H1 (cell line): Measurements from ENCODE around the gene PIGZ. TPM values are rescaled to one million over a fixed set of nuclear protein-coding genes. Genes with fewer than 3 reads are reported as not detected.
A peak's percentile ranks its signal among the peaks of the same experiment; 100 is the strongest.

ENCODE experiments used
- CTCF ChIA-PET: fragments of 300-600 bp; sonication (Branson Sonifier 250); formaldehyde crosslinking; loops from one replicate; lab custom pipeline; 2021; ENCODE audit not compliant: partially characterized antibody; lab: Charles Lee
- POLR2A ChIA-PET: fragments of 300-600 bp; sonication (Branson Sonifier 250); formaldehyde crosslinking; loops from one replicate; lab custom pipeline; 2021; ENCODE audit warnings: inconsistent platforms; ENCODE audit not compliant: partially characterized antibody; lab: Charles Lee
- DNase-seq, 2 experiments: peaks; one replicate each; pipeline versions ENCODE4 v3.0.0 to v3.0.0-alpha.2; 2010 to 2022; ENCODE audit warnings: low spot score in 2 of 2, low read depth in 1 of 2, mixed read lengths in 1 of 2
- FAIRE-seq: peaks from 2 replicates; lab custom pipeline; 2011; peaks lifted over from hg19 to GRCh38; lab: Jason Lieb, UNC
- H2AFZ ChIP-seq: 2 replicates; pipeline ENCODE4 v1.8.1; 2012; ENCODE audit warnings: low read length, inconsistent platforms
- H2AK5ac ChIP-seq: 2 replicates; pipeline ENCODE4 v1.6.1; 2013; ENCODE audit warnings: low read depth, low read length
- H2BK120ac ChIP-seq: replicated peaks from 2 replicates; pipeline ENCODE3; 2013; ENCODE audit warnings: low read depth, low read length, inconsistent platforms
- H2BK12ac ChIP-seq: 2 replicates; pipeline ENCODE4 v1.6.1; 2013; ENCODE audit warnings: low read depth, low read length
- H2BK15ac ChIP-seq: 2 replicates; pipeline ENCODE4 v1.6.1; 2013; ENCODE audit warnings: low read length
- H2BK20ac ChIP-seq: 2 replicates; pipeline ENCODE4 v1.6.1; 2013; ENCODE audit warnings: low read length
- H2BK5ac ChIP-seq: 2 replicates; pipeline ENCODE4 v1.6.1; 2013; ENCODE audit warnings: low read depth, low read length
- H3K14ac ChIP-seq: 2 replicates; pipeline ENCODE4 v1.6.1; 2013; ENCODE audit warnings: inconsistent platforms; ENCODE audit not compliant: insufficient read length
- H3K18ac ChIP-seq: 2 replicates; pipeline ENCODE4 v1.6.1; 2013; ENCODE audit warnings: low read length; ENCODE audit errors: extremely low read depth
- H3K23ac ChIP-seq: 2 replicates; pipeline ENCODE4 v1.6.1; 2013; ENCODE audit warnings: inconsistent platforms; ENCODE audit not compliant: insufficient read length
- H3K23me2 ChIP-seq: 2 replicates; pipeline ENCODE4 v1.6.1; 2013; ENCODE audit warnings: low read depth, low read length
- H3K27ac ChIP-seq: 2 replicates; pipeline ENCODE4 v1.6.1; 2011; ENCODE audit warnings: low read depth, low read length, inconsistent platforms
- H3K27me3 ChIP-seq, 4 experiments: replicated peaks in 1 of 4; 1 replicate in 1 of 4; 2 replicates in 3 of 4; pipeline versions ENCODE4 v1.6.1 to v1.8.1; 2011 to 2013; ENCODE audit warnings: low read length in 3 of 4, mild to moderate bottlenecking in 3 of 4, inconsistent platforms in 2 of 4, mixed read lengths in 2 of 4, moderate library complexity in 1 of 4; ENCODE audit not compliant: control insufficient read depth in 3 of 4, insufficient read depth in 3 of 4; ENCODE audit errors: extremely low read depth in 1 of 4
- H3K36me3 ChIP-seq, 4 experiments: 2 replicates each; pipeline versions ENCODE4 v1.6.1 to v1.8.1; 2011 to 2013; ENCODE audit warnings: mild to moderate bottlenecking in 4 of 4, low read length in 3 of 4, moderate library complexity in 2 of 4, control low read depth in 1 of 4, inconsistent platforms in 1 of 4; ENCODE audit not compliant: insufficient read depth in 4 of 4, control insufficient read depth in 2 of 4
- H3K4ac ChIP-seq: replicated peaks from 2 replicates; pipeline ENCODE3; 2013; ENCODE audit warnings: low read length, low read depth, mixed read lengths, inconsistent platforms; ENCODE audit not compliant: insufficient read length
- H3K4me1 ChIP-seq, 4 experiments: replicated peaks in 1 of 4; 1 replicate in 1 of 4; 2 replicates in 3 of 4; pipeline versions ENCODE4 v1.6.1 to v1.8.1; 2011 to 2013; ENCODE audit warnings: low read length in 3 of 4, inconsistent platforms in 2 of 4, mixed read lengths in 1 of 4; ENCODE audit not compliant: insufficient read depth in 4 of 4, control insufficient read depth in 3 of 4
- H3K4me2 ChIP-seq, 2 experiments: 2 replicates each; pipeline versions ENCODE4 v1.6.1 to v1.8.1; 2011 to 2013; ENCODE audit warnings: low read depth in 2 of 2, low read length in 2 of 2, control low read depth in 1 of 2, inconsistent platforms in 1 of 2, mild to moderate bottlenecking in 1 of 2; ENCODE audit not compliant: insufficient read depth in 1 of 2
- H3K4me3 ChIP-seq, 4 experiments: fragments of 200-600, 300-600 bp in 1 of 4; sonication (generic), shearing (Covaris generic), sonication (Bioruptor Twin) in 1 of 4; 2 replicates each; pipeline versions ENCODE4 v1.5.1 to v1.8.1; 2011 to 2016; ENCODE audit warnings: low read length in 4 of 4, low read depth in 3 of 4, control low read depth in 2 of 4, inconsistent platforms in 2 of 4, mild to moderate bottlenecking in 2 of 4, mixed read lengths in 1 of 4, moderate library complexity in 1 of 4; ENCODE audit not compliant: insufficient read depth in 2 of 4; ENCODE audit errors: extremely low read depth in 1 of 4
- H3K56ac ChIP-seq: replicated peaks from 2 replicates; pipeline ENCODE3; 2013; ENCODE audit warnings: low read depth, mild to moderate bottlenecking, mixed read lengths, low read length, inconsistent platforms; ENCODE audit not compliant: insufficient read length
- H3K79me1 ChIP-seq: 2 replicates; pipeline ENCODE4 v1.6.1; 2013; ENCODE audit warnings: low read depth, low read length, control low read depth
- H3K79me2 ChIP-seq, 2 experiments: 2 replicates each; pipeline versions ENCODE4 v1.6.1 to v1.8.1; 2012 to 2013; ENCODE audit warnings: low read length in 2 of 2, mild to moderate bottlenecking in 2 of 2, inconsistent platforms in 1 of 2; ENCODE audit not compliant: insufficient read depth in 2 of 2, control insufficient read depth in 1 of 2
- H3K9ac ChIP-seq, 4 experiments: replicated peaks in 1 of 4; 1 replicate in 1 of 4; 2 replicates in 3 of 4; pipeline versions ENCODE4 v1.6.1 to v1.8.1; 2011 to 2013; ENCODE audit warnings: low read depth in 3 of 4, low read length in 3 of 4, control low read depth in 2 of 4, mild to moderate bottlenecking in 2 of 4, moderate library complexity in 2 of 4, inconsistent platforms in 1 of 4; ENCODE audit errors: extremely low read depth in 1 of 4
- H3K9me3 ChIP-seq, 2 experiments: 2 replicates each; pipeline versions ENCODE4 v1.6.1 to v1.8.1; 2012 to 2013; ENCODE audit warnings: mild to moderate bottlenecking in 2 of 2, moderate library complexity in 2 of 2, control low read depth in 1 of 2, inconsistent platforms in 1 of 2, low read depth in 1 of 2, low read length in 1 of 2, mixed read lengths in 1 of 2; ENCODE audit not compliant: insufficient read depth in 2 of 2
- H4K20me1 ChIP-seq, 2 experiments: replicated peaks in 1 of 2; 2 replicates each; pipeline versions ENCODE3 to v1.8.1; 2011 to 2013; ENCODE audit warnings: inconsistent platforms in 2 of 2, low read length in 2 of 2, mild to moderate bottlenecking in 1 of 2; ENCODE audit not compliant: insufficient read depth in 2 of 2, control insufficient read depth in 1 of 2
- H4K5ac ChIP-seq: 2 replicates; pipeline ENCODE4 v1.6.1; 2013; ENCODE audit warnings: low read length, low read depth, mixed read lengths, inconsistent platforms; ENCODE audit not compliant: insufficient read length
- H4K8ac ChIP-seq: 2 replicates; pipeline ENCODE4 v1.8.0; 2013; ENCODE audit warnings: mild to moderate bottlenecking, moderate library complexity, low read length, inconsistent platforms; ENCODE audit not compliant: insufficient read depth; ENCODE audit errors: extremely low read depth
- H4K91ac ChIP-seq: replicated peaks from 2 replicates; pipeline ENCODE3; 2013; ENCODE audit warnings: low read length, mixed read lengths, inconsistent platforms; ENCODE audit not compliant: insufficient read length
- CTCF ChIP-seq, 3 experiments: IDR thresholded peaks; 1 replicate in 2 of 3; 2 replicates in 1 of 3; pipeline versions ENCODE4 v1.5.1 to v1.6.1; 2011; ENCODE audit warnings: low read length in 3 of 3, mild to moderate bottlenecking in 3 of 3, inconsistent platforms in 2 of 3, low read depth in 1 of 3, moderate library complexity in 1 of 3; ENCODE audit not compliant: insufficient read depth in 1 of 3; ENCODE audit errors: control extremely low read depth in 1 of 3
- MAX ChIP-seq: IDR thresholded peaks from 2 replicates; pipeline ENCODE4 v1.6.1; 2012; ENCODE audit warnings: inconsistent platforms
- RAD21 ChIP-seq, 2 experiments: IDR thresholded peaks in 1 of 2; conservative IDR thresholded peaks in 1 of 2; 2 replicates each; pipeline ENCODE4 v1.6.1; 2011; ENCODE audit warnings: low read depth in 2 of 2, low read length in 2 of 2, improper control_type of control experiment in 1 of 2, inconsistent platforms in 1 of 2, mild to moderate bottlenecking in 1 of 2, moderate library complexity in 1 of 2
- TBP ChIP-seq: IDR thresholded peaks from 2 replicates; pipeline ENCODE4 v1.6.1; 2011; ENCODE audit warnings: low read depth, low read length, improper control_type of control experiment
- ZNF274 ChIP-seq: IDR thresholded peaks from 2 replicates; pipeline ENCODE4 v1.7.0; 2012; ENCODE audit warnings: low read length, borderline replicate concordance; ENCODE audit errors: extremely low read depth
- WGBS, 2 experiments: shearing (Covaris generic) in 1 of 2; methylation state at CpG; one replicate each; pipeline versions ENCODE4 v1.1.6 to v1.1.7; 2013 to 2015; ENCODE audit warnings: low lambda C conversion rate in 2 of 2, mixed read lengths in 2 of 2, inconsistent platforms in 1 of 2, low coverage in 1 of 2, missing lambda C conversion rate in 1 of 2; ENCODE audit not compliant: insufficient replicate concordance in 2 of 2, insufficient coverage in 1 of 2, insufficient read length in 1 of 2; ENCODE audit errors: extremely low coverage in 1 of 2, missing lambda C conversion rate in 1 of 2; 5-methylcytosine and 5-hydroxymethylcytosine counted together
- polyA plus RNA-seq, 7 experiments: library from polyadenylated mRNA; depleted of rRNA in 3 of 7; stranded (reverse) in 5 of 7; unstranded in 2 of 7; fragments of >200 nt in 5 of 7; fragments of 200-250 nt in 2 of 7; gene quantifications; 1 replicate in 5 of 7; 2 replicates in 1 of 7; 4 replicates in 1 of 7; pipeline versions ENCODE4 v1.2.1 to v1.2.3, GENCODE V29; 2011 to 2013; ENCODE audit warnings: missing spikeins in 2 of 7, mixed read lengths in 2 of 7
- total RNA-seq: library from RNA; stranded (reverse); fragmentation: NEBNext Ultra II Directional; extraction: Animal tissue kit (Norgen Biotek cat#: 25700); gene quantifications from 2 replicates; pipeline ENCODE4 v1.2.1, GENCODE V29; 2021
- TF ChIP-seq, protein P1 (sequence below): IDR thresholded peaks from 2 replicates; pipeline ENCODE4 v1.6.1; 2012; ENCODE audit warnings: inconsistent platforms

The PIGZ gene
- total and polyA plus RNA-seq, 2 of the 8 experiments (the other 6 are each of a cell fraction or from before 2014, with no cell fraction given): 0.32 TPM; not detected in 1

DNA sequence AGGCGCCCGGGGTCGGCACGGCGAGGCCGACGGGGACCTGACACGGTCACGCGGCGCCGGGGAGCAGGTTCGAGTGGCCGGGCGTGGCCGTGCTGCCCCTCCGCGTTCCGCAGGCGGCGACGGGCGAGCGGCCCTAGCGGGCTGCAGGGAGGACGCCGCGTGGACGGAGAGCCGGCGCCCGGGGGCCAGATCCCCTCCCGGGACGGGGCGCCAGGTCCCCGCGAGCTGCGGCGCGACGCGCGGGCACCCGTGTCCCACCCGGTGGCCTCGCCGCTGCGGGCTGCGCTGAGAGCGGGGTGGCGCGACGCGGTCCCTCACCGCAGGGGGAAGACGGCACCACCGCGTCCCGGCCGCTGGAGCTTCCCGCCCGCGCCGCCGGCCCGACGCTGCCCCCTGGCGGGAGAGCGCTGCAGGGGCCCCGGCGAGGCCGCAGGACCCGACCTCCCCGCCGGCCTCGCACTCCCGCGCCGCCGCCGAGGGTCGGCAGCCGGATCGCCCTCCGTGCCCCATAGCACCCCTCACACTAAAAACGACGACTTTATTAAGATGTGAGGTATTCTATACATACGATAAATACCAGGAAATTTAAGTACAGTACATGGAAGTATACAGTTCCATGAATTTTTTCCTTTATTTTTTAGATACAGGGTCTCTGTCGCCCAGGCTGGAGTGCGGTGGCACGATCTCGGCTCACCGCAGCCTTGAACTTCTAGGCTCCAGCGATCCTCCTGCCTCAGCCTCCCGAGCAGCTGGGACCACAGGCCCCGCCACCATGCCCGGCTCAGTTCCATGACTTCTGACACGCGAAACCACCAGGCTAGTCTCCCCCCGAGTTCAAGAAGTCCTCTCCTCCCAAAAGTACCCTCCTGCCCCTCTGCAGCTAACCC is 1.3 kb upstream of the PIGZ start:
- Histone ChIP-seq H2BK15ac (no peak overlapping the region), H3K9ac (no peak overlapping the region), H2AK5ac (0 out of 2 replicates have a peak overlapping the region, but pooled peaks have one; percentile 34), H3K23ac (no peak overlapping the region), H3K9me3 (no peaks in the 10 kb centered on the region), H3K36me3 (peaks cover 0 to 8% (median 0%) of the 10 kb centered on the region in 4 experiments; a peak in 1 of 8 replicates), H3K79me1 (no peaks in the 10 kb centered on the region), H3K4me2 (peak overlapping the region; percentile 70 to 88), H4K20me1 (no peaks in the 10 kb centered on the region), H3K56ac (no peak overlapping the region), H3K4me3 (peak overlapping the region; percentile 26 to 74 (median 31); a peak in 7 of 8 replicates), H2BK20ac (no peak overlapping the region), H4K91ac (no peak overlapping the region), H3K79me2 (no peaks in the 10 kb centered on the region), H2BK120ac (no peak overlapping the region), H4K5ac (no peak overlapping the region), H2BK5ac (no peak overlapping the region), H4K8ac (peak overlapping the region; percentile 85), H3K27me3 (peaks cover 52 to 66% (median 63%) of the 10 kb centered on the region in 4 experiments), H3K4ac (no peak overlapping the region), H3K4me1 (peaks cover 0 to 24% (median 10%) of the 10 kb centered on the region in 4 experiments; a peak in 5 of 7 replicates), H3K23me2 (peaks cover 10% of the 10 kb centered on the region; the same call in 1 of the 2 replicates), H2BK12ac (no peak overlapping the region), H2AFZ (no peak overlapping the region), H3K18ac (no peak overlapping the region), H3K14ac (no peak overlapping the region), H3K27ac (no peak overlapping the region)
- FAIRE-seq (no peak), DNase-seq (peak in 1 of 2 experiments; percentile 87)
- ChIA-PET POLR2A (interaction anchor here (0.7 to 1.0 kb wide), 2 partner anchors 21 to 28 kb away, joined by 3 to 6 read pairs; partner anchors contain the start of gene NCBP2), CTCF (interaction anchor here (0.8 to 2.8 kb wide), 20 partner anchors 8 to 897 kb away, joined by 3 to 10 read pairs (median 4); no protein-coding TSS in a partner anchor)
- WGBS, 2 experiments: 18% methylated on average over 44 of the region's 100 CpGs; no CpG with 5 or more reads in 1 of the 2 experiments
- TF ChIP-seq MAX (peak; percentile 65), RAD21 (IDR thresholded peaks at IDR 0.05 in 1 of 2, conservative IDR thresholded peaks at IDR 0.05 in 1 of 2; ENCODE audit: low read depth in 2 of 2, low read length in 2 of 2) (peak; percentile 50 to 83), CTCF (IDR thresholded peaks at IDR 0.05; ENCODE audit: control extremely low read depth in 1 of 3, insufficient read depth in 1 of 3, low read depth in 1 of 3, low read length in 3 of 3) (peak; percentile 73 to 96 (median 78)), ZNF274 (no peak), TBP (no peak)
- TF ChIP-seq, protein P1, sequence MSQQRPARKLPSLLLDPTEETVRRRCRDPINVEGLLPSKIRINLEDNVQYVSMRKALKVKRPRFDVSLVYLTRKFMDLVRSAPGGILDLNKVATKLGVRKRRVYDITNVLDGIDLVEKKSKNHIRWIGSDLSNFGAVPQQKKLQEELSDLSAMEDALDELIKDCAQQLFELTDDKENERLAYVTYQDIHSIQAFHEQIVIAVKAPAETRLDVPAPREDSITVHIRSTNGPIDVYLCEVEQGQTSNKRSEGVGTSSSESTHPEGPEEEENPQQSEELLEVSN: peak; percentile 78
